ENCODE data around the gene SMG6. TPM values are rescaled to one million over a fixed set of nuclear protein-coding genes. Genes with fewer than 3 reads are reported as not detected.
"Not testable (repeated sequence)": the region's sequence is repeated elsewhere in the genome, so short reads cannot be mapped to it uniquely, and the experiment has no call there.

The SMG6 gene
- polyA plus RNA-seq, 1 donor from 2014 or later: 5.9 TPM

GRCh38 chr17:2323629-2324314 is 20.2 kb upstream of the SMG6 start:
- H3K9me3 Mint-ChIP-seq: no peaks in the 10 kb centered on the region
- no peak overlapping the region for H3K4me3 Mint-ChIP-seq
- no peak overlapping the region for H3K27ac Mint-ChIP-seq
- H3K27me3 Mint-ChIP-seq: no peaks in the 10 kb centered on the region
- peaks cover 9% of the 10 kb centered on the region for H3K36me3 Mint-ChIP-seq
- peaks cover 0 to 2% (median 0%) of the 10 kb centered on the region in 3 donors for H3K4me1 Mint-ChIP-seq

DNA sequence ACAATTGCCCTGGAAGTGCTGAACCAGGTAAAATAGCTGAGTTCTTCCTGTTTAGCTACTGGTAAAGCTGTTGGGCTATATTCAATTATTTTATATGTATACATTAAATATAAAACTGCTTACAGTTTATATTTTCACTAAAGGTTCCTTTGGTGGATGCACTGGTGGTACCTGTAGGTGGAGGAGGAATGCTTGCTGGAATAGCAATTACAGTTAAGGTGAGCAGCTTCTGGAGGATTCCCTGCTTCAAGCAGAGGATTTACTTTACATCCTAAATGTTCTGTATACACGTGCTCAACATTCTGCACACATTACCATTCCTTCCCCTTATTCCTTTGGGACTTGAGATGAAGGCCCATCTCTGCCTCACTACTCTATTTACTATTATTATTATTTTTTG is 17.8 kb upstream of the SMG6 start:
- H3K4me3 Mint-ChIP-seq: no peak overlapping the region
- H3K36me3 Mint-ChIP-seq: peaks cover 10% of the 10 kb centered on the region
- no peaks in the 10 kb centered on the region for H3K27me3 Mint-ChIP-seq
- H3K9me3 Mint-ChIP-seq: no peaks in the 10 kb centered on the region
- no peaks in the 10 kb centered on the region for H3K4me1 Mint-ChIP-seq
- no peak overlapping the region for H3K27ac Mint-ChIP-seq

GRCh38 chr17:2319051-2319450 is 15.5 kb upstream of the SMG6 start:
- Mint-ChIP-seq H3K4me1 (peaks cover 0 to 2% (median 0%) of the 10 kb centered on the region in 3 donors), H3K36me3 (peaks cover 10% of the 10 kb centered on the region), H3K27me3 (no peaks in the 10 kb centered on the region), H3K27ac (peak overlapping the region in 1 of 3 donors; percentile 71), H3K4me3 (no peak overlapping the region), H3K9me3 (no peaks in the 10 kb centered on the region)

GRCh38 chr17:2317796-2318195 is 14.2 kb upstream of the SMG6 start:
- H3K27ac Mint-ChIP-seq: peak overlapping the region in 1 of 3 donors; percentile 16
- no peak overlapping the region for H3K4me3 Mint-ChIP-seq
- H3K9me3 Mint-ChIP-seq: no peaks in the 10 kb centered on the region
- H3K4me1 Mint-ChIP-seq: peaks cover 0 to 2% (median 0%) of the 10 kb centered on the region in 3 donors
- no peaks in the 10 kb centered on the region for H3K27me3 Mint-ChIP-seq
- peaks cover 9% of the 10 kb centered on the region for H3K36me3 Mint-ChIP-seq

DNA sequence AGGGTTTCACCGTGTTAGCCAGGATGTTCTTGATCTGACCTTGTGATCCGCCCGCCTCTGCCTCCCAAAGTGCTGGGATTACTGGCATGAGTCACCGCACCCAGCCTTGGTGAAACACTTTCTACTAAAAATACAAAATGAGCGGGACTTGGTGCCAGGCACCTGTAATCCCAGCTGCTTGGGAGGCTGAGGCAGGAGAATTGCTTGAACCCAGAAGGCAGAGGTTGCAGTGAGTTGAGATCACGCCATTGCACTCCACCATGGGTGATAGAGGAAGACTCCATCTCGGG is 13.3 kb upstream of the SMG6 start:
- H3K27ac Mint-ChIP-seq, H3K4me3 Mint-ChIP-seq, H3K27me3 Mint-ChIP-seq, H3K4me1 Mint-ChIP-seq, H3K9me3 Mint-ChIP-seq, H3K36me3 Mint-ChIP-seq: not testable (repeated sequence)

DNA sequence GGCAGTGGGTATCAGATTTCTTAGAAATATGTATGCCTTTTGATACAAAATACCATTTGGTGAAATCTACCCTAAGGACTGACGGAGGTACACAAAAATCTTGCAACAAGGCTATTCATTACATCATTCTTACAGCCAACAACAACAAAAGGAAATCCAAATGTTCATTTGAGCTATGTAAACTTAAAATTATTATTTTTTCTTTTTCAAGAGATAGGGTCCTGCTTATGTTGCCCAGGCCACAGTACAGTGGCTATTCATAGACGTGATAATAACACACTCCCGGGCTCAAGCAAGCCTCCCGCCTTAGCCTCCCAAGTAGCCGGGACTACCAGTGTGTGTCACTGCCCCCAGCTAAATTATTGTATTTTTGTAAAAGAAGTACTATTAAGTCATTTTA is 9.2 kb upstream of the SMG6 start:
- Mint-ChIP-seq H3K27ac (no peak overlapping the region), H3K4me1 (peaks cover 4 to 7% (median 4%) of the 10 kb centered on the region in 3 donors), H3K4me3 (no peak overlapping the region), H3K36me3 (peaks cover 2% of the 10 kb centered on the region), H3K27me3 (no peaks in the 10 kb centered on the region), H3K9me3 (no peaks in the 10 kb centered on the region)

DNA sequence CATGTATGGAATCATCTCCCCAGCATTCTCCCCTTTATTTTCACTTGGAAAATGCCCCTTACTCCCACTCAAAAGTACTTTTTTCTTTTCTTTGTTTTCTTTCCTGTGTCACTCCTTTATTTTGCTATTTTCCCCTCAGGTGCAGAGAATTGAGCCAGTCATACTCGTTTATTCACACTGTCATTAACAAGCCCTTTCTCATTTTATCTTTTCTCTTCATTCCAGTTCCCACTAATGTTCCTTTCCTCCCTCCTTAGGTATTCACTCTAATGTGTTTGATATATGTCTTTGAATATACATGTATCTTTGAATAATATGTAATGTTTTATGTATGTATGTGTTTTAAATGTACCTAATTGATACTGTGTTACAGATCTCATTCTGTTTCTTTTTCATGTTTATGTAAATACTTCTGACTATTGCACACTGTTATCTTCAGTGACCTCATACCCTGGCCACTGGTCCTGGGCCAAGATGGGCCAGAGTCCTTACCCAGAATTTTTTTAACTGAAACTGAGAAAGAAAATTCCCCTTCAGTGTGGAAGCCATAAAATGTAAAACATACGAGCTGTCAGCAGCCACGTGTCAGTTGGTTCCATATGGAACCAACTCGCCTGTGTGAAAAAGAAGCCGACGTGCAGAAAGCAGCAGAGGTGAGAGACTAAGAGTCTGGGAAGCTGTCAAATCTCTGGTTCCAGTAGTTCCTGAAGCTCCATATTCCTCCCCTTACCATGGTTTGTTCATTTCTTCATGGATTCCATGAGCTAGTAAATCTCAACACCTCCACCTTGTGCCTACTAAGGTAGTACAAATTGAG is 6.0 kb upstream of the SMG6 start:
- Mint-ChIP-seq H3K4me3 (peak overlapping the region in 1 of 4 donors; percentile 80), H3K9me3 (no peaks in the 10 kb centered on the region), H3K4me1 (peaks cover 5 to 19% (median 9%) of the 10 kb centered on the region in 3 donors), H3K36me3 (peaks cover 2% of the 10 kb centered on the region), H3K27ac (peak overlapping the region in 2 of 3 donors; percentile 46 to 68), H3K27me3 (no peaks in the 10 kb centered on the region)

DNA sequence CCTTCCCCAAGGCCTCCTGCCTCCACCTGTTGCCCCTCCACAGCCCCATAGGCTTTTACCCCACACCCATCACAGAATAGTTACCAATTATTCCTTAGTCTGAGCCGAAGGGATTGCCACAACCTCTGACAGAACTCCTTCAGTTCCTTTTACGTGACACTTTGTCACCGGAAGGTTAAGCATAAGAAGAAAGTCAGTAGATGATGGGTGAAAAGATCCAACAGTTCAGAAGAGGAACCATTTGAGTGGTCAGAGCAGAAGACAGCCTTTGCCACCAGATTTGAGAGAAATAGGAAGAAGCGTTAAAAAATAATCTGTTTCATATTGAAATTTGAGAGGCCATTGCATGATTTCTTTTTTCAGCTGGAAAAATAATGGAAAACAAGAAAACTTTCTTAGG is 1.3 kb upstream of the SMG6 start:
- Mint-ChIP-seq H3K4me3 (peak overlapping the region; percentile 29 to 91 (median 71)), H3K4me1 (peaks cover 8 to 19% (median 16%) of the 10 kb centered on the region in 3 donors), H3K36me3 (peaks cover 3% of the 10 kb centered on the region), H3K27ac (peak overlapping the region in 2 of 3 donors; percentile 23 to 89), H3K9me3 (no peaks in the 10 kb centered on the region), H3K27me3 (no peaks in the 10 kb centered on the region)

DNA sequence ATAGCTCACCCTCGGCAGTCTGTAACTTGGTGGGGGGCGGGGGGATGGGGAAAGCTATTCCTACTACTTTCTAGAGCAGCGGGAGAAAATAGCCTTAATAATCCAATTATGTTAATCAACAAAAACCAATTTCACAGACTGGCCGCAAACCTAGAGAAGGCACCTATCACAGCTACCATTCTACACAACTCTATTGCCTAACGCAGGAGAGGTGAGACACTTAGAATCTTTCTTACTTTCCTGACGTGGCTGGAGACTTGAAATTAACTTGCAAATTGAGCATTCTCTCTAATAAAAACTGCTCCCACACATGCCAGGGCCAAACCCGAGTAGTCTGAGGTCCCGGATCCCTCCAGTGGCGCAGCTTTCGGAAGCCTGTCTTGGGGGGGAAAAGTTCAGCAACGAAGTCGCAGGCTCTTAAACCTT is 794 bp downstream of the SMG6 start:
- H3K36me3 Mint-ChIP-seq: peaks cover 3% of the 10 kb centered on the region
- H3K4me3 Mint-ChIP-seq: peak overlapping the region; percentile 89 to 94 (median 91)
- H3K4me1 Mint-ChIP-seq: peaks cover 3 to 19% (median 13%) of the 10 kb centered on the region in 3 donors

DNA sequence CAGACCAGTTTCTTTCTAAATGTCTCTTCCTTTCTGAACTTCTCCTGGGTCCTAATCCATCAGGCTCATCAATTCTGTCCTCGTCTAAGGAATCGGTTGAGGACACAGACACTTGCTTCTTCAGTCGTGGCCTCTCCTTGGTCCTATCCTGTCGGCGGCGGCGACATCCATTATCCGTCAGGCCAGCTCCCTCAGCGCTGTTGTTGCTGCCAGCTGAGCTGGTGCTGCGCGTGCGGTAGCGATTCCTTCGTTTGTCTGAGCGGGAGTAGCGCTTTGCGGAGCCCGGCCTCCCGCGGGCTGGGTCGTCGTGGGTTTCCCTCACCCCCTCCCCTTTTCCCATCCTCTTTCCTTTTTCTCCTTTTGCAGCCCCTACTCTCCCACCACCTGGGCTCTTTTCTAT is 3.8 kb downstream of the SMG6 start:
- peaks cover 6 to 18% (median 8%) of the 10 kb centered on the region in 3 donors for H3K4me1 Mint-ChIP-seq
- H3K27ac Mint-ChIP-seq: no peak overlapping the region
- H3K27me3 Mint-ChIP-seq: no peaks in the 10 kb centered on the region
- H3K36me3 Mint-ChIP-seq: peaks cover 6% of the 10 kb centered on the region
- no peak overlapping the region for H3K4me3 Mint-ChIP-seq
- H3K9me3 Mint-ChIP-seq: no peaks in the 10 kb centered on the region

More for the DNA sequence above, 794 bp downstream of the SMG6 start:
- H3K27me3 Mint-ChIP-seq: no peaks in the 10 kb centered on the region
- no peaks in the 10 kb centered on the region for H3K9me3 Mint-ChIP-seq
- H3K27ac Mint-ChIP-seq: peak overlapping the region; percentile 82 to 98 (median 93)

GRCh38 chr17:2299136-2299535 is 4.4 kb downstream of the SMG6 start:
- Mint-ChIP-seq H3K27me3 (no peaks in the 10 kb centered on the region), H3K36me3 (peaks cover 6% of the 10 kb centered on the region), H3K4me1 (peaks cover 5 to 17% (median 9%) of the 10 kb centered on the region in 3 donors), H3K9me3 (no peaks in the 10 kb centered on the region), H3K27ac (no peak overlapping the region), H3K4me3 (no peak overlapping the region)

GRCh38 chr17:2297023-2297422 is 6.6 kb downstream of the SMG6 start:
- Mint-ChIP-seq H3K36me3 (peaks cover 6% of the 10 kb centered on the region), H3K9me3 (no peaks in the 10 kb centered on the region), H3K4me1 (peaks cover 5 to 12% (median 9%) of the 10 kb centered on the region in 3 donors), H3K27me3 (no peaks in the 10 kb centered on the region), H3K27ac (no peak overlapping the region), H3K4me3 (no peak overlapping the region)

DNA sequence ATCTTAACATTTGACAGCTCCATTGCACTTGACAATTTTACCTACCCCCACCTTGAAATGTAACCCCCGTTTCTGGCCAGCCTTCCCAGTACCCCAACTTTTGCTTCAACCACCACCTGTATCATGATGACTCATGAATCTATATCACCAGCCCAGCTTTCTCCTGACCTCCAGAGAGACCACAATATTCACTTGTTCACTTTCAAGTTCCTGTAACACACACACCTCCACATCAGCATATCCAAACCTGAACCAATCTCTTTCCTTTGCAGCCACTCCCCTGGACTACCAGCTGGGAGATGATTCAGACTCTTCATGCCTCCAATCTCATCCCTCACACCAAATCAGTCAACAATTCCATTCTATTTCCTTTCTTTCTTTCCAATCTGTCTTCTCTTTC is 8.0 kb downstream of the SMG6 start:
- Mint-ChIP-seq H3K36me3 (peaks cover 12% of the 10 kb centered on the region), H3K27ac (no peak overlapping the region), H3K4me1 (peaks cover 5 to 13% (median 11%) of the 10 kb centered on the region in 3 donors), H3K9me3 (peaks cover 2 to 3% (median 3%) of the 10 kb centered on the region in 3 donors), H3K4me3 (no peak overlapping the region), H3K27me3 (no peaks in the 10 kb centered on the region)

DNA sequence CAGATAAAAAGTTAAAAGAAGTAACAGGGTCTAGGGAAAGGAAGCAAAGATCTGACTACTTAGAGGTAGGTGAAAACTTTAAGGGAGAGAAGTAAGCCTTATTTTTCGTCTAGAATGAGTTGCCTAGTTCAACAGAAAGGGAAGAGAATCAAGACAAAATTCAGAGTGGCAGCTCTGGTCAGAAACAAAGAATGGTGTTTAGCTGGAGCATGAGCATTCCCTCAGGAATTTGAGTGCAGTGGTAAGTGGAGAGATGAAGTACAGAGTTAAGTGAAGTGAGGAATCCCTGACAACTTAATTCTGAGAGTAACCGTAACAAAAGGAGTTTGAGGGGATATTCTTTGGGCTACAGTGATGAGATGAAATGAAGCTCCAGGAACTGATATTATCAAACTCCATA is 11.5 kb downstream of the SMG6 start:
- Mint-ChIP-seq H3K9me3 (peaks cover 3 to 10% (median 7%) of the 10 kb centered on the region in 3 donors), H3K27ac (no peak overlapping the region), H3K4me3 (no peak overlapping the region), H3K36me3 (peaks cover 17% of the 10 kb centered on the region), H3K27me3 (no peaks in the 10 kb centered on the region), H3K4me1 (peaks cover 5 to 21% (median 15%) of the 10 kb centered on the region in 3 donors)

DNA sequence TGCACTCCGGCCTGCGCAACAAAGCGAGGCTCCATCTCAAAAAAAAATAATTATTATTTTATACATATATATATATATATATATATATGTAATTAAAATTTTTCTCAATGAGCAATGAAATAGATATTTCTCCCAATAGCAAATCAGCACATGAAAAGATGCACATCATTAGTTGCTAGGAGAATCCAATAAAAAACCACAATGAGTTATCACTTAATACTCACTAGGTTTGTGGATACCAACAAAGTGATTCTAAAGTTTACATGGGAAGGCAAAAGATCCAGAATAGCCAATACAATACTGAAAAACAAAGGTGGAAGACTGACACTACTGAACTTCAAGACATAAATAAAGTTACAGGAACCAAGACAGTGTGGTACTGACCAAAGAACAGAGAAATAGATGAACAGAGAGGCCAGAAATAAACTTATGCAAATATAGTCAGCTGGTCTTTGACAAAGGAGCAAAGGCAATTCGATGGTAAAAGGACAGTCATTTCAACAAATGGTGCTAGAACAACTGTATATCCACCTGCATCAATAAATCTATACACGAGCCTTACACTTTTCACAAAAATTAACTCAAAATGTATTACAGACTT is 13.6 kb downstream of the SMG6 start:
- Mint-ChIP-seq H3K4me1 (peaks cover 9 to 12% (median 12%) of the 10 kb centered on the region in 3 donors), H3K27me3 (no peaks in the 10 kb centered on the region), H3K9me3 (peaks cover 3 to 10% (median 7%) of the 10 kb centered on the region in 3 donors), H3K36me3 (peaks cover 17% of the 10 kb centered on the region), H3K4me3 (no peak overlapping the region), H3K27ac (peak overlapping the region in 1 of 3 donors; percentile 55)
